ENCODE measurements around the gene NEB.

NEB gene

DNA sequence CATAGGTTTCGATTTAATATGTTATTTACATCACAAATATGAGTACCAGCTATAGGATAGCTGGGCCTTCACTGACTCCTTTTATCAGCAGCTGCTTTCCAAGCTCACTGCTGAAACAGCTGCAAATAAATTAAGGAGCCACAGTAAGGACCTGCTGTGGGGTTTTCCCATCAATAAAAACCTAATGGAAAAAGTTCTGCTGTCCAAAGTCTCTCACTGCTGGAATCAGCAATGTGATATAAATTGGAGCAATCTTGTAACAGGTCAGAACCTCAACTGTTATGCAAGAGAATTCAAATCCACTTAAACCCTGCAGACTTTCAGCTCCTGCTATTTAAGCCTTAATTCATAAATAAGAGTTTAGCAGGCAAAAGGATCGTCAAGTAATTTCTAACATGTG lies 61.3 kb downstream of the NEB start:
- no peak for TF ChIP-seq Cebpa-rat (IDR thresholded peaks at IDR 0.05)
- no peak overlapping the region for H3K4me2 ChIP-seq
- H3K36me3 ChIP-seq = no peaks in the 10 kb centered on the region
- H4K20me1 ChIP-seq = no peaks in the 10 kb centered on the region
- no peaks in the 10 kb centered on the region for H3K9me3 ChIP-seq
- no peak overlapping the region for H3K4me3 ChIP-seq
- no peaks in the 10 kb centered on the region for H3K4me1 ChIP-seq
- no peak overlapping the region for H3K9ac ChIP-seq
- H3K27me3 ChIP-seq = no peaks in the 10 kb centered on the region
- no peak overlapping the region for H3K27ac ChIP-seq

GRCh38 chr2:151672277-151672676 lies 62.0 kb downstream of the NEB start:
- Histone ChIP-seq H3K27ac (no peak overlapping the region), H3K4me3 (no peak overlapping the region), H3K4me1 (no peaks in the 10 kb centered on the region), H4K20me1 (no peaks in the 10 kb centered on the region), H3K9ac (no peak overlapping the region), H3K27me3 (no peaks in the 10 kb centered on the region), H3K36me3 (no peaks in the 10 kb centered on the region), H3K4me2 (no peak overlapping the region), H3K9me3 (no peaks in the 10 kb centered on the region)
- TF ChIP-seq Cebpa-rat (IDR thresholded peaks at IDR 0.05) = no peak

DNA sequence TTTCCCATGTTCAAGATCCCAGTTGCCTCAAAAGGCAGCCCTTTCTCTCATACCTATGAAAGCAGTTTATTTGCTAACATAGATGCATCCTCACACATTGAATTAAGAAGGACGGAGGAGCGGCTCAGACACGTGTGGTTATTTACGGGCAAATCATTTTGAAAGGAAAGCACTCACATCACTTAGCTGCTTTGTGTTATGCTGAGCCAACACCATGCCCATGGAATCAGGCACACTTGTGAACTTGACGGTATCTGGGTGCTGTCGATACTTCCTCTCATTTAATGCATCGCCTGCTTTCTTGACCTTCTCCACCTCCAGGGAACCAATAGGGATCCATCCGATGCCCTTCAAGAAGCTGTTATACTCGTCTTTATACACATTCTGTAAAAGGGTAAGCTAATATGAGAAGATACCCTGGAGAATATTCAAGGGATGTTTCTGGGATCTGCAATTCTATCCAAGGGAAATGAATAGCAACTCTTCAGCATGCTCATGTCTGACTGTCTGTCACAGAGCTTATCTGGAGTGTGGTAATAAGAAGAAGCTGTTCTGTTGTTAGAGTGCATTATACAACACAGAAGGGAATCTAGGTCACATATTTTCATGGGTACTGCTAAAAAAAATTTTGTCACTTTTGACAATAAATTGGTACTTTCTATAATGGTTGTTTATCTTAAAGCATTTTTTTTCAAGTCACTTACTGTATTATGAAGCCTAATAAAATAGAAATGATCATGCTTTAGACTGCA lies 63.3 kb downstream of the NEB start:
- Histone ChIP-seq H3K27me3 (no peaks in the 10 kb centered on the region), H3K36me3 (no peaks in the 10 kb centered on the region)

DNA sequence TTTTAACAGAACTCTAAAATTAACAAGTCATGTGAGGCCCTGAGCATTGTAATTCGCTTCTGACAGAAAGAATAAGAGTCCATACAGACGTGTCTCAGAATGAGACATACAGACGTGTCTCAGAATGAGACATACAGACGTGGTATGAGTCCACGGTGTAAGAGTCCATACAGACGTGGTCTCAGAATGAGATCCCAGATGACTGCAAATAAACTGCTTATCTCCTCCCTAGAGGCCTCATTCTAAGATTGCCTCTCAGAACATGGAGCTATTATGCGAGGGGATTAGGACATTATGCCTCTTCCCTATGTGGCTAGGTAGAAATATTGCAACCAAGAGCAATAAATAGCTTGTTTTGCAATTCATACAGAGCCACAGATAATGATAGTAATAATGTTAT lies 63.9 kb downstream of the NEB start:
- Histone ChIP-seq H3K9me3 (no peaks in the 10 kb centered on the region), H3K36me3 (no peaks in the 10 kb centered on the region), H3K4me3 (no peak overlapping the region), H3K27ac (no peak overlapping the region), H4K20me1 (no peaks in the 10 kb centered on the region), H3K4me1 (no peaks in the 10 kb centered on the region), H3K4me2 (no peak overlapping the region), H3K27me3 (no peaks in the 10 kb centered on the region), H3K9ac (no peak overlapping the region)
- no peak for TF ChIP-seq Cebpa-rat (IDR thresholded peaks at IDR 0.05)

More for the DNA sequence above, 63.3 kb downstream of the NEB start:
- no peak overlapping the region for H3K27ac ChIP-seq
- H4K20me1 ChIP-seq = no peaks in the 10 kb centered on the region
- no peaks in the 10 kb centered on the region for H3K9me3 ChIP-seq
- no peak overlapping the region for H3K4me2 ChIP-seq
- H3K4me1 ChIP-seq = no peaks in the 10 kb centered on the region
- TF ChIP-seq Cebpa-rat (IDR thresholded peaks at IDR 0.05) = no peak
- H3K4me3 ChIP-seq = no peak overlapping the region
- H3K9ac ChIP-seq = no peak overlapping the region

DNA sequence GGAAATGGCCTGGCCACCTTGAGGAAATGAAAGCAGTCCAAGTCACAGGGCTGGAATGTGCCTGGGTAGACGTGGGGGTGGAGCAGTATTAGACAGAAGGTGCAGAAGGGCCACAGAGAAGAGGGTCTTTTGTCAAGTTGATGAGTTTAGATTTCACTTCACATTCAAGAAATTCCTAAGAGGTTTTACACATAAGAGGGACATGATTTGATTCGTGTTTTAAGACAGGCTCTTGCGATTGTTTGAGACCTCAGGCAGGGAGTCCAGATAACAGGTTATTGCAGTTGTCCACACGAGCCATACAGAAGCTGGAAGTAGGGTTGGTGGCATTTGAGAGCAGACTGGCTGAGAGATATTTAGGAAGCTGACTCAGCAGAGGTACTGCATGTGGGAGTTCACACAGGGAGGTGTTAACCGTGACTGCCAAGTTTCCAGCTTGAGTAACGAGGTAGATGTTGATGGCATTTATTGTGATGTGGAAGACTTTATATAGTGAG lies 64.6 kb downstream of the NEB start:
- H3K27ac ChIP-seq = no peak overlapping the region
- no peaks in the 10 kb centered on the region for H3K4me1 ChIP-seq
- no peaks in the 10 kb centered on the region for H3K36me3 ChIP-seq
- H3K9me3 ChIP-seq = no peaks in the 10 kb centered on the region
- no peak overlapping the region for H3K4me2 ChIP-seq
- no peaks in the 10 kb centered on the region for H3K27me3 ChIP-seq
- H3K9ac ChIP-seq = no peak overlapping the region
- no peaks in the 10 kb centered on the region for H4K20me1 ChIP-seq
- no peak overlapping the region for H3K4me3 ChIP-seq
- TF ChIP-seq Cebpa-rat (IDR thresholded peaks at IDR 0.05) = no peak

DNA sequence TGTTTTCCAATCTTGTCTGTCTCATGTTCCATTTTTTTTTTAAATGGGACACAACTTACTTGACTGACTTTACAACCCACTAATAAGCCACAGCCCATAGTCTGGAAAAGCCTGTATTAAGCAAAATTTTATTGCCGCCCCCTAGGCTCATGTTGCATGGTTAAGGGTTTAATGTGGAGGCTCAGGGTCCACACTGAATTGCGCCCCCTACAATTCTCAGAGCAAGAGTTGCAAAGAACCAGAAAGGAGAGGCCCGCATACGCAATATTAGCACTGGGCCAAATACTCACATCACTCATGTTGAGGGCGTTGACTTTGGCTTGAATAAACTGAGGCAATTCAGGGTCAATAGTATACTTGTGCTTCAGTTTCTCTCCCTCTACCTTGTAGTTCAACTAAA lies 65.5 kb downstream of the NEB start:
- no peak for TF ChIP-seq Cebpa-rat (IDR thresholded peaks at IDR 0.05)
- Histone ChIP-seq H3K27ac (no peak overlapping the region), H3K27me3 (no peaks in the 10 kb centered on the region), H3K36me3 (no peaks in the 10 kb centered on the region), H3K4me2 (no peak overlapping the region), H3K9ac (no peak overlapping the region), H3K4me3 (no peak overlapping the region), H3K4me1 (peaks cover 4% of the 10 kb centered on the region; the same call in 1 of the 2 replicates), H4K20me1 (no peaks in the 10 kb centered on the region), H3K9me3 (no peaks in the 10 kb centered on the region)

GRCh38 chr2:151665959-151666358 lies 68.3 kb downstream of the NEB start:
- Histone ChIP-seq H3K9ac (no peak overlapping the region), H3K27ac (no peak overlapping the region), H4K20me1 (no peaks in the 10 kb centered on the region), H3K27me3 (no peaks in the 10 kb centered on the region), H3K4me3 (no peak overlapping the region), H3K36me3 (no peaks in the 10 kb centered on the region), H3K4me2 (no peak overlapping the region), H3K9me3 (no peaks in the 10 kb centered on the region), H3K4me1 (peaks cover 4% of the 10 kb centered on the region; the same call in 1 of the 2 replicates)
- no peak for TF ChIP-seq Cebpa-rat (IDR thresholded peaks at IDR 0.05)

DNA sequence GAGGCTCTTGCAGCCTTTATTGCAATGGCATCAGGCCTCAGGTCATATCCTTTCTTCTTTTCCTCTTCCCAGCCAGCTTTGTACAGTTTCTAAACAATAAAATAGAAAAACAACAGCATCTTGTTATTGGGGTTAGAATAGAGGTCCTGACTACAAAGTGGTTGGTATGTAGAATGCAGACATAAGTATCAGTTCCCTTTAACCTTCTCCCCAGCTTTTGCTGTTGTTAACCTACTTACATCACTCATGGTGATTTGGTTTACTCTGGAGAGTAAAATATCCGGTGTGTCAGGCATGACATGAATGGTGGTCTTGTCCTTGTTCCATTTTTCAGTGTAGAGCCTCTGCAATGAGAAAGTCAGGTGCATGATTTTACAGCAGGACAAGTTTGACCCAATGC lies 69.8 kb downstream of the NEB start:
- no peaks in the 10 kb centered on the region for H4K20me1 ChIP-seq
- no peak overlapping the region for H3K27ac ChIP-seq
- no peak overlapping the region for H3K9ac ChIP-seq
- H3K9me3 ChIP-seq = no peaks in the 10 kb centered on the region
- H3K4me2 ChIP-seq = no peak overlapping the region
- H3K4me1 ChIP-seq = peaks cover 4% of the 10 kb centered on the region; the same call in 1 of the 2 replicates
- no peak overlapping the region for H3K4me3 ChIP-seq
- H3K36me3 ChIP-seq = no peaks in the 10 kb centered on the region
- H3K27me3 ChIP-seq = no peaks in the 10 kb centered on the region
- no peak for TF ChIP-seq Cebpa-rat (IDR thresholded peaks at IDR 0.05)

DNA sequence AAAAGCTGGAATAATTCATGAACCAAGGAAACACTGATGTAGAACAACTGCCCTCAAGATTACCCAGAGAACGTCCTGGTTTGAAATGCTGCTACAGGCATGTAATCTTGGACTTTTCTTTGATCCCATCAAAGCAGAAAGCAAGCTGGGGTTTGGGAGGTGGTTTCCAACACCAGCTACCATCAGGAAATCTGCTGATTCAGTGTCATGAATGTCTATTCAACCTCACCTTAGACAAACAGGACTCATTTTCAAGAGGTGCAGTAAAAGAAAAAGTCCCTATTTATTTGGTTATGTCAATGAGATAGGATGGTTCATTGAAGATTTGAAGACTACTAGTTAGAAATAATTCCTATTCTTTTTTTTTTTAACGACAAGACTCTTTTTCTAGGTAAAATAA lies 72.7 kb downstream of the NEB start:
- Histone ChIP-seq H3K4me3 (no peak overlapping the region), H3K9me3 (no peaks in the 10 kb centered on the region), H4K20me1 (no peaks in the 10 kb centered on the region), H3K27me3 (no peaks in the 10 kb centered on the region), H3K36me3 (no peaks in the 10 kb centered on the region), H3K4me1 (peaks cover 4% of the 10 kb centered on the region; the same call in 1 of the 2 replicates), H3K4me2 (no peak overlapping the region), H3K9ac (no peak overlapping the region), H3K27ac (no peak overlapping the region)
- no peak for TF ChIP-seq Cebpa-rat (IDR thresholded peaks at IDR 0.05)

DNA sequence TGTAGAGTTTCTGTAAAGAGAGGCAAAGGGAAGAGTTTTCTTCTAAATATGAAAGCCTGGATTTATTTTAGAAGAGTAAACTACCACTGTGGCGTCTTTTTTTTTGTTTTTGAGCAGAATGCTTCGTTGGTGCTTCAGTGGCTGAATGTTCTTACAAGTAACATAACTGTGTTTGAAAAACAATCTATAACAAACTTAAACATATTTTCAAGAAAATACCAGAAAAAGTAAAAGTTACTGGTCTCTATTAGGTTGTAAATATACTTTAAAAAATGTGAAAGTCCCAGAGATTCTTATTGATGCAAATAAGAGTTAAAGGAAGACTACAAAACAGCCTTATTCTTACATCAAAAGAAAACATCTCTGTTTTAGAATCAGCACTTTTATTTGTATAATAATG lies 76.2 kb downstream of the NEB start:
- Histone ChIP-seq H3K9me3 (no peaks in the 10 kb centered on the region), H3K4me1 (no peaks in the 10 kb centered on the region), H3K4me3 (no peak overlapping the region), H3K4me2 (no peak overlapping the region), H3K9ac (no peak overlapping the region), H3K27ac (no peak overlapping the region), H3K27me3 (no peaks in the 10 kb centered on the region), H3K36me3 (no peaks in the 10 kb centered on the region), H4K20me1 (no peaks in the 10 kb centered on the region)
- no peak for TF ChIP-seq Cebpa-rat (IDR thresholded peaks at IDR 0.05)
